A673 (cell line): ENCODE measurements around the gene COBLL1.

Experiments used
- CTCF ChIP-seq: fragments of 300-800, 200-600 bp; sonication (generic); conservative IDR thresholded peaks from 2 replicates; pipeline ENCODE4 v1.5.1; 2017; ENCODE audit warnings: low read depth, mild to moderate bottlenecking, antibody characterized with exemption, low read length, moderate library complexity, mixed read lengths
- EZH2 ChIP-seq: fragments of 200-600 bp; sonication (generic); IDR thresholded peaks from 2 replicates; pipeline ENCODE4 v1.6.1; 2017; ENCODE audit warnings: borderline replicate concordance, low read depth, mild to moderate bottlenecking, mixed read lengths, antibody characterized with exemption, low read length; ENCODE audit not compliant: poor library complexity, severe bottlenecking

GRCh38 chr2:164706522-164706921, 135.1 kb downstream of the COBLL1 start:
- no peak for TF ChIP-seq EZH2
- TF ChIP-seq CTCF, result no peak
